ENCODE measurements around the gene PGAM2.
"Not testable (repeated sequence)": the region's sequence is repeated elsewhere in the genome, so short reads cannot be mapped to it uniquely, and the experiment has no call there.

PGAM2 gene

GRCh38 chr7:44050121-44050914 lies 15.0 kb downstream of the PGAM2 start:
- DNase-seq (ENCODE audit: low read depth), result no peak

GRCh38 chr7:44048031-44048795 lies 17.2 kb downstream of the PGAM2 start:
- no peak for DNase-seq (ENCODE audit: low read depth)

GRCh38 chr7:44046321-44047061 lies 18.9 kb downstream of the PGAM2 start:
- DNase-seq (ENCODE audit: low read depth), result no peak

- DNase-seq (ENCODE audit: low read depth), result no peak
These were observed 19.9 kb downstream of the PGAM2 start for GRCh38 chr7:44045226-44046014.

- DNase-seq (ENCODE audit: low read depth), result peak; percentile 95
These were observed 20.8 kb downstream of the PGAM2 start, which contains the start of gene DBNL for GRCh38 chr7:44044315-44045225. TSS of gene DBNL (plus strand) at chr7:44044702. CDS start at chr7:44044738, 36 bp downstream.

- no peak for DNase-seq (ENCODE audit: low read depth)
These were observed 21.5 kb downstream of the PGAM2 start for GRCh38 chr7:44043902-44044301.

GRCh38 chr7:44042221-44042620 lies 23.1 kb downstream of the PGAM2 start:
- no peak for DNase-seq (ENCODE audit: low read depth)

GRCh38 chr7:44040493-44040891 lies 24.9 kb downstream of the PGAM2 start:
- not testable (repeated sequence) for DNase-seq (ENCODE audit: low read depth)

GRCh38 chr7:44039800-44040492 lies 25.4 kb downstream of the PGAM2 start:
- not testable (repeated sequence) for DNase-seq (ENCODE audit: low read depth)

- peak; percentile 81 for DNase-seq (ENCODE audit: low read depth)
These were observed 26.3 kb downstream of the PGAM2 start for GRCh38 chr7:44038961-44039558.

- not testable (repeated sequence) for DNase-seq (ENCODE audit: low read depth)
These were observed 26.8 kb downstream of the PGAM2 start for GRCh38 chr7:44038553-44038952.

- not testable (repeated sequence) for DNase-seq (ENCODE audit: low read depth)
These were observed 27.4 kb downstream of the PGAM2 start for GRCh38 chr7:44037951-44038350.

GRCh38 chr7:44036364-44036763 lies 29.0 kb downstream of the PGAM2 start:
- DNase-seq (ENCODE audit: low read depth), result peak; percentile 54

- DNase-seq (ENCODE audit: low read depth), result not testable (repeated sequence)
These were observed 31.2 kb downstream of the PGAM2 start for GRCh38 chr7:44033971-44034844.

GRCh38 chr7:44032031-44032430 lies 33.3 kb downstream of the PGAM2 start:
- not testable (repeated sequence) for DNase-seq (ENCODE audit: low read depth)

GRCh38 chr7:44031319-44031718 lies 34.0 kb downstream of the PGAM2 start:
- DNase-seq (ENCODE audit: low read depth), result not testable (repeated sequence)

GRCh38 chr7:44030029-44030428 lies 35.3 kb downstream of the PGAM2 start:
- not testable (repeated sequence) for DNase-seq (ENCODE audit: low read depth)

GRCh38 chr7:44029433-44029832 lies 35.9 kb downstream of the PGAM2 start:
- not testable (repeated sequence) for DNase-seq (ENCODE audit: low read depth)

Measured in ELR (cell line).